PFSK-1 (cell line): ENCODE measurements around the gene FAM184A.

Experiments used
- FOXP2 ChIP-seq: optimal IDR thresholded peaks from 2 replicates; pipeline ENCODE3; 2011; ENCODE audit warnings: borderline replicate concordance, control low read depth, inconsistent platforms; ENCODE audit not compliant: insufficient read depth; ENCODE audit errors: extremely low read length, extremely low read depth
- POLR2AphosphoS5 ChIP-seq: IDR thresholded peaks from 2 replicates; pipeline ENCODE4 v1.6.1; 2012; ENCODE audit warnings: low read depth, mild to moderate bottlenecking, control low read depth, low read length, moderate library complexity
- SIN3A ChIP-seq: IDR thresholded peaks from 2 replicates; pipeline ENCODE4 v1.6.1; 2012; ENCODE audit warnings: mild to moderate bottlenecking, low read length, moderate library complexity, borderline replicate concordance; ENCODE audit not compliant: insufficient read depth
- TAF1 ChIP-seq: IDR thresholded peaks from 2 replicates; pipeline ENCODE4 v1.6.1; 2012; ENCODE audit warnings: low read length, control low read depth, borderline replicate concordance; ENCODE audit not compliant: insufficient read depth
- TF ChIP-seq, protein P1 (sequence below), 2 experiments: IDR thresholded peaks; 2 replicates each; pipeline versions ENCODE4 v1.6.1 to v1.8.0; 2011 to 2012; ENCODE audit warnings: low read depth in 2 of 2, low read length in 2 of 2, control low read depth in 1 of 2, inconsistent platforms in 1 of 2, mild to moderate bottlenecking in 1 of 2, moderate library complexity in 1 of 2; ENCODE audit not compliant: insufficient read depth in 1 of 2

Gene FAM184A

DNA sequence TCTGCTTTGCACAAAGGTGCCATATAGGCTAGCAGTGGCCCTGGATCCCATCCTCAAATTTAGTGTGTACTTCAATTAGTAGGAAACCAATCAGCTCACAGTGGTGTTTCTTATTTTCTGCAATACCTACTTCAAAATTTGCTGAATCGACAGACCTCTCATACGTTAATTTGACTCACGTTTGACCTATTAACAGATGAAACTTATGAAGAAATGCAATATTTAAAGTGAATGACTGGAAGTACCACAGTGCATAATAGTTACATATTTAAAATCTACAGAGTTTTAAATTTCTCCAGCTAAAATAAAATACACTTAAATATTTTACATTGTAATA is 95.9 kb downstream of the FAM184A start:
- no peak for TF ChIP-seq SIN3A
- TF ChIP-seq, protein P1, sequence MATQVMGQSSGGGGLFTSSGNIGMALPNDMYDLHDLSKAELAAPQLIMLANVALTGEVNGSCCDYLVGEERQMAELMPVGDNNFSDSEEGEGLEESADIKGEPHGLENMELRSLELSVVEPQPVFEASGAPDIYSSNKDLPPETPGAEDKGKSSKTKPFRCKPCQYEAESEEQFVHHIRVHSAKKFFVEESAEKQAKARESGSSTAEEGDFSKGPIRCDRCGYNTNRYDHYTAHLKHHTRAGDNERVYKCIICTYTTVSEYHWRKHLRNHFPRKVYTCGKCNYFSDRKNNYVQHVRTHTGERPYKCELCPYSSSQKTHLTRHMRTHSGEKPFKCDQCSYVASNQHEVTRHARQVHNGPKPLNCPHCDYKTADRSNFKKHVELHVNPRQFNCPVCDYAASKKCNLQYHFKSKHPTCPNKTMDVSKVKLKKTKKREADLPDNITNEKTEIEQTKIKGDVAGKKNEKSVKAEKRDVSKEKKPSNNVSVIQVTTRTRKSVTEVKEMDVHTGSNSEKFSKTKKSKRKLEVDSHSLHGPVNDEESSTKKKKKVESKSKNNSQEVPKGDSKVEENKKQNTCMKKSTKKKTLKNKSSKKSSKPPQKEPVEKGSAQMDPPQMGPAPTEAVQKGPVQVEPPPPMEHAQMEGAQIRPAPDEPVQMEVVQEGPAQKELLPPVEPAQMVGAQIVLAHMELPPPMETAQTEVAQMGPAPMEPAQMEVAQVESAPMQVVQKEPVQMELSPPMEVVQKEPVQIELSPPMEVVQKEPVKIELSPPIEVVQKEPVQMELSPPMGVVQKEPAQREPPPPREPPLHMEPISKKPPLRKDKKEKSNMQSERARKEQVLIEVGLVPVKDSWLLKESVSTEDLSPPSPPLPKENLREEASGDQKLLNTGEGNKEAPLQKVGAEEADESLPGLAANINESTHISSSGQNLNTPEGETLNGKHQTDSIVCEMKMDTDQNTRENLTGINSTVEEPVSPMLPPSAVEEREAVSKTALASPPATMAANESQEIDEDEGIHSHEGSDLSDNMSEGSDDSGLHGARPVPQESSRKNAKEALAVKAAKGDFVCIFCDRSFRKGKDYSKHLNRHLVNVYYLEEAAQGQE (IDR thresholded peaks at IDR 0.05; ENCODE audit: insufficient read depth in 1 of 2, low read depth in 2 of 2, low read length in 2 of 2): no peak
- no peak for TF ChIP-seq FOXP2
- TF ChIP-seq TAF1: no peak
- no peak for TF ChIP-seq POLR2AphosphoS5

DNA sequence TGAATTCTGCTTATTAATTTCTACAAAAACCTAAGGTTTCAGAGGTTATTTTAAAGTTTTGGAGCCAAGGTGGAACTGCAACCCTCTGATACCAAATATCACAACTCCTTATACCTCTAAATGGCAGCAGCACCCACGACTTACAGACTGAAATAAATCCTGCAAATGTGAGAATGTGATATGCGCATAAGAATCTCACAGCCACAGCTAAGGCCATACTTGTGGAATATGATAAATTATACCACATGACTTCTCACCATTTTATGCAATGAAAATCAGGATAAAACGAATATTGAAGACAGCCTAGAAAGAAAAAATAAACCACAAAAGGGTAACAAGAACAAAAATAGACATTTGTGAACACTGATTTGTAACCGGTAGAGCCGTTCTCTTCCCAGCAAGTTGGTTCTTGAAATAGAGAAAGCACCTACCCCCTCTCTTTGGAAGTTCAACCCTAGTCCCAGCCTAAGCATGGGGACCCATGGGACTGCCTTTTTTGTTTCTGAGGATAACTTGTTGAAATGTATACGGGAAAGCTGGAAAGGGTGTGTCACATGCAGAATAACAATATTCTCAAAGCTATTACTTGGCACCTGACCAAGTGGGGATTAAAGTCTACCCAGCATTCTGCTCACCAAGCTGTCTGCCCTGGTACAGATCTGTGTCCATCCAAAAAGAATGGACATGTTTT is 96.4 kb downstream of the FAM184A start:
- TF ChIP-seq SIN3A: no peak
- TF ChIP-seq, protein P1 (IDR thresholded peaks at IDR 0.05; ENCODE audit: insufficient read depth in 1 of 2, low read depth in 2 of 2, low read length in 2 of 2): no peak
- TF ChIP-seq POLR2AphosphoS5: no peak
- TF ChIP-seq TAF1: no peak
- TF ChIP-seq FOXP2: no peak

DNA sequence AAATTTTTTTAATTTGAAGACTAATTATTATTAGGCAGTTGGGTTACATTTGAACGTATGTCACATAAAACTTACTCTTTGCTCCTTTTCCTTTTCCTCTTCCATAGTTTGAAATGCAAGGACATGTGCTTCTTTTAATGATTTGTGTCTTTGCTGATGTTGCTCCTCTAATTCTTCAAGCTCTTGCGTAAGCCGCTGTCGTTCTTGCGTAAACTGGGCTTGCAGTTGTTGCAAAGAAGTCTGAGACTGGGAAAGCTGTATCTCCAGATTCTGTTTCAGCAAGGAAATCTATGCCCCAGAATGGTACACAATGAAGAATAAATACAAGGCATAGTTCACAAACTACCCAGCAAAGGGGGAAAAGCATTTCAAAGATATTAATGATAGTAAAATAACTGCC is 98.4 kb downstream of the FAM184A start:
- TF ChIP-seq POLR2AphosphoS5: no peak
- TF ChIP-seq, protein P1 (IDR thresholded peaks at IDR 0.05; ENCODE audit: insufficient read depth in 1 of 2, low read depth in 2 of 2, low read length in 2 of 2): no peak

DNA sequence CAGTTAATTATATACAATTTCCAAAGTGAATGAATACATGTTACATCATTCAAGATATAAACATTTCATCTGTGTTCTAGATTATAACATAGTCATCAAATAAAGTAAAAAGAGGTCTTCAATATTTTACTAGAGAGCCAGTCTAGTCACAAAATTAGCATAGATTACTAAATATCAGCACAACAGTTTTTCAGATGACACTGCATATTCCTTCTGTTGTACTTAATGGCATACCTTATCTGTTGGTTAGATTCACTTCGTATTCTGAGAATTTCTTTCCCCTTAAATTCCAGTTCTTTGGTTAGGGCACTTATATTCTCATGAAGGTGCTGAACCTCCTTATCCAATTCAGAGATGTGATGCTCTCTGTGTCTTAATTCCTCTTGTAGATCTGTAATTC is 103.7 kb downstream of the FAM184A start:
- TF ChIP-seq POLR2AphosphoS5: no peak
- no peak for TF ChIP-seq FOXP2
- TF ChIP-seq, protein P1 (IDR thresholded peaks at IDR 0.05; ENCODE audit: insufficient read depth in 1 of 2, low read depth in 2 of 2, low read length in 2 of 2): no peak
- no peak for TF ChIP-seq TAF1
- TF ChIP-seq SIN3A: no peak

DNA sequence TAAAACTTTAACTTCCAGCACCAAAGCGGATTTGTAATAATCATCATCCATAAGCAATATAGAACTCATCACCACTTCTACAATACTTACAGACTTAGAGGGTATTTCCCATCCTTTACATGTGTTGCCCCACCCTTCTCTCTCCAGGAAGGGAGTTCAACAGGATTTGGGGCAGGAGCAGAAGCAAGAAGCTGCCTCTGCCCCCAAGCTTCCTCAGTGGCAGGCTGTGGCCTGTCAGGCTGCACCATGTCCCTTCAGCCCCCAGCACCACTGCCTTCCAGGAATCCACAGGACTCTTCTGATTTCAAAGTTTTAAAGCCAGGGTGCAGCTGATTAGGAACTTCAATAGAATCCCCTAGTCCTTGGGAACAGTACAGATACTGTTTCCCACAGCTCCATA is 106.8 kb downstream of the FAM184A start:
- TF ChIP-seq POLR2AphosphoS5 (no peak), TAF1 (no peak), FOXP2 (no peak), SIN3A (no peak)
- TF ChIP-seq, protein P1 (IDR thresholded peaks at IDR 0.05; ENCODE audit: insufficient read depth in 1 of 2, low read depth in 2 of 2, low read length in 2 of 2): no peak
